Embryonic facial prominence (tissue), 1 donor: ENCODE data around the gene SLC16A2.
"Not testable (repeated sequence)": the region's sequence is repeated elsewhere in the genome, so short reads cannot be mapped to it uniquely, and the experiment has no call there.

Experiments used
- DNase-seq: peaks from one replicate; pipeline ENCODE4 v3.0.0-alpha.2; 2016; ENCODE audit errors: extremely low spot score

SLC16A2 gene

DNA sequence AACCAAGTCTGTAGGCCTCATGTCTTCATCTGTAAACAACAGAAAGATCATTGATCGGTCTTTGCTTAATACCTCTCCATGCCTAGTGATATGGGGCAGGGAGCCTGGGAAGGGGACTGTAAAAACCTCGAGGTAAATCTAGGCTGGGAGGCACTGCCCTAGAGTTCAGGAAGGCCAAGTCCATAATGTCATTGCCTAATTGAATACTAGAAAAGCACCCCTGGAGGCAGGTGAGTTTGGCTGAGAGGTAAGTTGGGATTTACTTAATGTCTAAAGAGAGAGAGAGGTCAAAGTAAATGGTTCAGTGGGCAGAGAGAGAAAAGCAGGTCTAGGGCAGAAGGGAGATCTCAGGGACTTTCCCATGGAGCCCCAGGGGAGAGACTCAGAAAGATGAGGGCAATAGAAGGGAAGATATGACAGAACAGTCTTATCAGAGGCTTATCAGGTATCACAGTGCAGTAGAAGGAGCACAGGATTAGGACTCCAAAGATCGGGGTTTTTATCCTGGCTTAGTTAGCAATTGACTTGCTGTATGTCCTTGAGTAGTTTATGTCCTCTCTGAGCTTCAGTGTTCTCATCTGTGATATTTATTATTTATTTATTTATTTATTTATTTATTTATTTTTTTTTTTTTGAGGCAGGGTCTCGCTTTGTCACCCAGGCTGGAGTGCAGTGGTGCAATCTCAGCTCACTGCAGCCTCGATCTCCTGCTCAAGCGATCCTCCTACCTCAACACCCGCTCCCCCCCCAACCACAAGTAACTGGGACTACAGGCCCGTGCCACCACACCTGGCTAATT, 85.2 kb downstream of the SLC16A2 start:
- DNase-seq: no peak

DNA sequence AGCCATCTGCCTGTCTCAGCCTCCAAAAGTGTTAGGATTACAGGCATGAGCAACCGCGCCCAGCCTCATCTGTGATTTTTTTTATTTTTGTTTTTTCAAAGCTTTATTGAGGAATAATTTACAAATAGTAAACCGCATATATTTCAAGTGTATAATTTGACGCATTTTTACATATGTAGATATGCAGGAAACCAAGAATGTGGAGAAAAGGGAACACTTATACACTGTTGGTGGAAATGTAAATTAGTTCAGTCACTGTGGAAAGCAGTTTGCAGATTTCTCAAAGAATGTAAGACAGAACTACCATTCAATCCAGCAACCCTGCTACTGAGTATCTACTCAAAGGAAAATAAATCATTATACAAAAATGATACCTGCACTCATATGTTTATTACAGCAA, 85.9 kb downstream of the SLC16A2 start:
- no peak for DNase-seq

DNA sequence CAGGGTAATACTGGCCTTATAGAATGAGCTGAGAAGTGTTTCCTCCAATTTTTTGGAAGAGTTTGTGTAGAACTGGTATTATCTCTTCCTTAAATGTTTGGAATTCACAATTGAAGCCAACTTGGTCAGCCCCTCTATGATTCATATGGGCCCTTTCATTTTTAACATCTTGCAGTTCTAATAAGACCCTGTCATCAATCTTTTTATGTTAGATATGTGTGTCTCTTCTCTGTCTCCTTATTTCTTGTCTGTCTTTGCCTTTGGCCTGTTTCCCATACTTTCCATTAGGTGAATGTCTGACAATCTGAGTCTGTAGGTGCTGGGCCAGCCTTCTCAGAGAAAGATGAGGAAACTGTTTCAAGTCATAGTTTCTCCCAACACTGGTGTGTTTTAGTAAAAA, 88.7 kb downstream of the SLC16A2 start:
- DNase-seq: no peak

DNA sequence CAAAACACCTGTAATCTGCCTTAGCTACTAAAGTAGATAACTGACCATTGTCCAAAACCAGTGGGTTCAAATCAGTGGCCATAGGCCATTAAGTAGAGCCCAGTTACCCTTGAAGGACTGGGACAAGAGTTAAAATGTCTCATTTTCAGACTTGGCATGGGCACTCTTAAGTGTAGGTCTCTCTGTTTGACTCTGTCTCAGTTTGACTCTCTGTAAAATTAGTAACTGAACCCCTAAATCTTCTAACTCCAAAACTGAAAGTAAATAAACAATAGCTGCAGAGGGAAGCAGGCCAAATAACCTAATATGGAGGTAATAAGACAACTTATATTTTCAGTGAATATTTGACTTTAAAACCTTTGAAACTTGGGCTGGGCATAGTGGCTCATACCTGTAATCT, 89.1 kb downstream of the SLC16A2 start:
- DNase-seq: no peak

DNA sequence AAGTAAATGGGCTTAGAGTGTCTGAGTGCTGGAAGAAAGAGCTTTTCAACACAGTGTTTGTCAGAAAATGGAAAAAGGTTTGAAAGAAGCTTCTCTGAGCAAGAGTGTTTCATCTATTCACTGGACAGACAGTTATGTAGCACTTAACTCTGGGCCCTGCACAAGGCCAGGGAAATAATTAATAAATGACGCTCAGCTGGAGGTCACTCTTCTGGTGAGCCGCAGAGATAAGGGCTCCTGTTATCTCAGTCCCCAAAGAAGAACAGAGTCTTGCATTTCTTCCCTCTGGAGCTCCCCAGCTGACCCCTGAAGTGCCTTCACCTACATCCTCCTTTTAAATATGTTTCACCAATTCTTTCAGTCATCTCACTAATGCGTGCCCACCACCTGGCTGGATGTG, 90.4 kb downstream of the SLC16A2 start:
- DNase-seq: no peak

DNA sequence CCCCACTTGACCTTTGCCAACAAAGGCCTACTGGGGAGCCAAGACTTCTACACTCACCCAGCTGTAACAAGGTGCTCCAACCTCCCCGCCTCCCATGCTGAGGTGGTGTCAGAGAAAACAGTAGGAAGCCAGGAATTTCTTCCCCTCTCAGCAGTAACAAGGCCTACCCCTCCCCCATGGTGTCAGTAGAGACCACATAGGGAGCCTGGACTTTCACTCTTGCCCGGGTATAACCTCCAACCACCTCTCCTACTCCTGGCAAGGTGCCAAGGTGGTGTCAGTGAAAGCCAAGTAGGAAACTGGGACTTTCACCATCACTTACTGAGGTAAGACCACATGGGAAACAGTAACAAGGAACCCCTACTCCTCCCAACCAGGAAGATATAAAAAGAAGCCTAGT, 93.1 kb downstream of the SLC16A2 start:
- DNase-seq: no peak

DNA sequence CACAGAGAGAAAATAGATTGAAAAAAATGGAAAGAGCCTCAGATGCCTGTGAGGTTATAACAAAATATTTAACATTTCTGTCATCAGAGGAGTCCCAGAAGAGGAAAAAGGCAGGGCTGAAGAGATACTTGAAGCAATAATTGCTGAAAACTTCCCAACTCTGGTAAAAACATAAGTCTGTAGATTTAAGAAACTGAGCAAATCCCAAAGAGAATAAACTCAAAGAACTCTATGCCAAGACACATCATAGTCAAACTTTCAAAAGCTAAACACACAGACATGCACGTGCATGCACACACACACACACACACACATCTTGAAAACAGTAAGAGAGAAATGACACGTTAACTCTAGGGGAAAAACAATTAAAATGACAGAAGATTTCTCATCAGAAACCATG, 94.1 kb downstream of the SLC16A2 start:
- no peak for DNase-seq

DNA sequence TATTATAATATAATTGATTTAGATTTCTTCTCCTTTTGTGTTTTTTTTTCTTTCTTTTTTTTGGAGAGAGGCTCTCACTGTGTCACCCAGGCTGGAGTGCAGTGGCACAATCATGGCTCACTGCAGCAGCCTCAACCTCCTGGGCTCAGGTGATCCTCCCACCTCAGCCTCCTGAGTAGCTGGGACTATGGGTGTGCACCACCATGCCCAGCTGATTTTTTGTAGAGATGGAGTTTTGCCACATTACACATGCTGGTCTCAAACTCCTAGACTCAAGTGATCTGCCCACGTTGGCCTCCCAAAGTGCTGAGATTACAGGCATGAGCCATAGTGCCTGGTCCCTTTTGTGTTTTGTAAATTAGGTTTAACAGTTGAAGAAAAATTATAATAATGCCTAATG, 94.7 kb downstream of the SLC16A2 start:
- DNase-seq: not testable (repeated sequence)

DNA sequence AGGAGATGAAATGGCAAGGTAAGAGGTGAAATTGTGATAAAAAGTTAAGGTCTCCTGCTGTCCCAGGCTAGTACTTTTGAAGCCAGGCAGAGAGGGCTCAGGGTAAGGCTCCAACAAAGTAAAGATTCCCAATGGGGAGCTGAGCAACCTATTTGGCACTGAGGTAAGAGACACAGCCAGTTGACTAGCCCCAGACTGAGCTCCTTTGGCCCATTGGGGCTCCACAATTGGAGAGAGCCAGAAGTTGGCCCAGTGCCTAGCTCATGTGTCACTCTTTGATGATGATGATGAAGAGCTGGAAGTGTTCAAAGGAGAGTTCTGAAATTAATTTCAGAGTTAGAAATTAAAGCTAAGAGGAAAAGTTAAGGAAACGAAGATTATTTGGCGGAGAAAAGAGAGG, 98.6 kb downstream of the SLC16A2 start:
- DNase-seq: no peak

DNA sequence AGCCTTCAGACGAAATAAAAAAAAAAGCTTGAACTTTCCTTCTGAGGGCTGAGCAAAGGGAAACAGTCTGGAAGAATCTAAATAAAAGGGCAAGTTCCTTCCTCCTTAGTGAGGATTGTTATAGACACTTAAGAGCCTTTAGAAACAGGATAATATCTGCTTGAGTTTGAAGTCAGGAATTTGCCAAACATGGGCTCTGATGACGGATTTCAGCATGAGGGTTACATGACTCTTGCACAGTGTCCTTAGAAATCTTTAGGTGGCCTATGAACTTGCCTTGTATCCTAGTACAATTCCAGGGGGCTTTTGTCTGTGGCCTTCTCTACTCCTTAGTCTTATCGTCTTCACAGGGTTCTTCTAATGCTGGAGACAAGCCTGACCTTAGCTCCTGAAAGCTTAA, 99.0 kb downstream of the SLC16A2 start:
- DNase-seq: no peak

DNA sequence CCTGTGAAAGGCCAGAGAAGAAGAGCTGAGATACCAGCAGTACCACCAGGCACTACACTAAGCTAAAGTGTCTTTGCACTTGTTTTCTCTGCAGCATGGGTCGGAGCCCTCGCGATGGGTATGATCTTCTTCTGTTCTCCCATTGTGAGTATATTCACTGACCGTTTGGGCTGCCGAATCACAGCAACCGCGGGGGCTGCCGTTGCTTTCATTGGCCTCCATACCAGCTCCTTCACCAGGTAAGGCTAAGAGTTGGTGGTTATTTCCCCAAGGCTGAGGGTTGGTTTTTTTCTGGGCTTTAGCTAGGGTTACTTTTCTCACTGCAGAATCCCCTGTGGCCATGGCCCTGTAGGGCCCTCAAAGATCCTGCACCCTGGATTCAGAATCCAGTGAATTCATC, 99.6 kb downstream of the SLC16A2 start:
- no peak for DNase-seq

DNA sequence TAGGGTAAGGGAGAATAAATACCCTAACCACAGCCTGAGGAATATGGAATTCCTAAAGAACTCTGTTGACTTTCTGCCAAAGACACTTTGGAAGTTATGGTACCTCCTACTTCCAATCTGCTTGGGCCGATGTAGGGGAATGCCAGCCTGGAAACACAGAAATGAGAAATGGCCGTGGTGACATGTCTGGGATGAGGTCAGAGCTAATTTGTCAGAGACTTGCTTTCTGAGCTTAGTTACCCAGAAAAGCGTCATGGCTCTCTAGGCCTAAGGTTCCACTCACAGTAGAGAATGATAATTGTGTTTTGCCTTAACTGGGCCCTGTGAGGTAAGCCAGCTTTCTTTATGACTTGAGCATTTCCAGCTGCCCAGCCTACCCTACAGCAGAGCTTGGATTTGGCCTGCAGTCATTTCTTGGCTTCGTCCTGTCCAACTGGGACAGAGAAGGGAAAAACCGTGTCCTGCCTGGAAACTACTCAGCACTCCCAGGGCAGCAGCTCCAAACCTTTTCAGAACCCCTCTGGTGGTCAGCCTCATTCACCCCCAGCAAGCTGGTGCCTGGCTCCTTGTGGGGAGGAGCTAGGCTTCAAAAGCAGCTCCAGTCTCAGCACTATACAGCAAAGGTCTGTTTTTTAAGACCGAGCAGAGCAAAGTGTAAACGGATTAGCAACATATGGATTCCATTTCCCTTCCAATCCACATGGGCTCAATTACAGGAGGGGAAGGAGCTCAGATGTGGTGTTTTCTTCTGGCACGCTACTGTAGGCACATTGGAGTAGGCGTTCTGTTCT, 100.9 kb downstream of the SLC16A2 start:
- peak; percentile 47 for DNase-seq

DNA sequence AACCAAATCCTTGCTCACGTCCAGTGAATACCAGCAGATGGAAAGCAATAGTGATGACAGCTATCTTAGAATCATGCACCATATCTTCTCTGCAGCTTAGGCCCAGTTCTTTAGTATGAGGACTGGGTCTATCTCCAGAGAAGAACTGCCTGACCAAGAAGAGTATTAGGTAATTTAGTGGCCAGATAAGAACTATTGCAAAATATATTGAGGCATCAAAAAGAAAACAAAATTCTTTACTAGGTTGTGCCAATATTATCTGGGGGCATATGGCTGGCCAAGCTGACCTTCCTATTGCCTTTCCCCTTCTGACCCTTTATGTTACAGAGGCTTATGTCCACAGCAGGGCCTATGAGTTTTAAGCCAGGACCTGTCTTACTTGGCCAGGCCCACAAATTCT, 101.9 kb downstream of the SLC16A2 start:
- DNase-seq: no peak

DNA sequence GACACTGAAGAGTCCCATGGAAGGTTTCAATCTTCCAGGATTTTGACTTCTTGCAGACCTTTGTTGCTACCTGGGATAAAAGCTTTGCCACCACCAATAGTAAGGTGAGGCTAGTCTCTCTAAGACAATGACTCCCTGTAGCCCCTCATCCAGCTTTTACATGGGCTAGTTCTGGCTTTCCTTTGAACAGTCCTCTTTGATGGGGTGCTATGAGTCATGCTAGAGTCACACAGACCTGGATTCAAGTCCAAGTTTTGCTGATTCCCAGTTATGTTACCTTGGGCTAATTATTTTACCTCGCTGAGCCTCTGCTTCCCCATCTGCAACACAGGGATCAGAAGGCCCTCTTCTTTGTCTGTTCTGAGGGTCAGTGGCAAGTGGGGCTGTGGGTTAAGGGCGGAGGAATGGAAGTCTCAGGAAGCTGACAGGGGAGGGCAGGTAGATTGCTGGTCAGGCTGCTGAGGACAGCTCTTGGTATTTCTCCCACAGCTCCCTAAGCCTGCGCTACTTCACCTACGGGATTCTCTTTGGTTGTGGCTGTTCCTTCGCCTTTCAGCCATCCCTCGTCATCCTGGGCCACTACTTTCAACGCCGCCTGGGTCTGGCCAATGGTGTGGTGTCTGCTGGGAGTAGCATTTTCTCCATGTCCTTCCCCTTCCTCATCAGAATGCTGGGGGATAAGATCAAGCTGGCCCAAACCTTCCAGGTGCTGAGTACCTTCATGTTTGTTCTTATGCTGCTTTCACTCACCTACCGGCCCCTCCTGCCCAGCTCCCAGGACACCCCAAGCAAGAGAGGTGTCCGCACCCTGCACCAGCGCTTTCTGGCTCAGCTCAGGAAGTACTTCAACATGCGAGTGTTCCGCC, 102.8 kb downstream of the SLC16A2 start:
- DNase-seq: no peak

DNA sequence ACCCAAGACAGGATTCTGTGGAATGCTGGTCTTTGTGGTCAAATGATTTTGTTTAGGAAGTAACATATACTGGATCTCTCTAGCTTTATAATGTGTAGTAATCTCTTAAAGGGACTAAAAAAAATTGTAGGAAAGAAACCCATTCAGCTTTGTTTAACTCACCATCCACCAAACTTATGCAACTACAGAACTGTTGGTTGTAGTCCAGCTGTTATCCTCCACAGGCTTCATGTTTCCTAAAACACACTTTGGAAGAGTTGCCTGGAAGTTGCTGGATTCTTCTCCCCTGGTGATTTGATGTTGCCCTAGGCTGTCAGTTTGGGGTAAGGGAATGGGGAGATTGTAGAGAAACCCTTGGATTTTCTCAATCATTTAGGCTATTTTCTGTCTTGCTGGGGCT, 103.8 kb downstream of the SLC16A2 start:
- DNase-seq: no peak

DNA sequence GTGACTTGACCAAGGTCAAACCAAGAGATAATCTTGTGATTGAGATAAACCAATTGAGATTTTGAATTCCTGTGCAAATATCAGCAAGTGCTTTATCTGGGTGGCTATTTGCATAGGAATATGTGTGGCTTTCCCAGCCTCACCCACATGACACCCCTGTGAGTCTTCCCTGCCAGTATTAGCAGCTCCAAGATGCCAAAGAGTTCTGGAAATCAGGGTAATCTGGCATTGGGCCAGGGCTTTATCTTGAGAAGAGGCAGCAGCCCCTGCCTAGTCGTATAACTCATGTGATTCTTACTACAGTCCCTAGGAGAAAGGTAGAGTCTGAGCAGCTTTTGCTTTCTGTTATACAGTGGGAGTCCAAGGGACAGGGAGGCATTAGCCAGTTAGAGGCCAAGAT, 105.5 kb downstream of the SLC16A2 start:
- no peak for DNase-seq

DNA sequence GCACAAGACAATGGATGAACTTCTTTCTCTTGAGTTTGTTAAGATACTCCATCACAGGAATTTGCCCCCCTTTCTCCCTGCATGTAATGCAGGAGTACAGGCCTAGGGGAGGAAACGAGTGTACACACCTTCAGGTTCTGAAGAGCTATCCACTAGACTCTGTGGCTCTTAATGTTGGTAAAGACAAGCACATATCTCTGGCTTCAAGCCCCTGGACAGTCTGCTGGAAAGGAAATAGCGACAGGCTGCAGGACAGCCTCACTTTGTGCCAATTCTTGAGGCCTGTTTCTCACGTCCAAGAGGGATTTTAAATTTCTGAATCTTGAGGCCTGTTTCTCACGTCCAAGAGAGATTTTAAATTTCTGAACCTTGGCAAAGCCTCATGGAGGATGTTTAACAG, 106.1 kb downstream of the SLC16A2 start:
- no peak for DNase-seq

DNA sequence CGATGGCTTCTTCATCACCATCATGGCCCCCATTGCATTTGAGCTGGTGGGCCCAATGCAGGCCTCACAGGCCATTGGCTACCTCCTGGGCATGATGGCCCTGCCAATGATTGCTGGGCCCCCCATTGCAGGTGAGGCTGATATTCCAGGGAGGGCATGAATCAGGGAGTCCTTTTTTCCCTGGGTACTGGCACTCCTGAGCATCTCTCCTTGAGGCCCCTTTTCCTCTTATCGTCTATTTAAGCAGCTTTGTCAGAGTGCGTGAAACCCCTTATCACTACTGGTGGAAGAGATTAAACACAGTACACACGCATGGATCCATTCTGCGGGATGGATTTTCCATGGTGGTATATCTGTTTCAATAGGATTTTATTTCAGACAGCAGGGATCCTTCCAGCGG, 108.0 kb downstream of the SLC16A2 start:
- DNase-seq: no peak

DNA sequence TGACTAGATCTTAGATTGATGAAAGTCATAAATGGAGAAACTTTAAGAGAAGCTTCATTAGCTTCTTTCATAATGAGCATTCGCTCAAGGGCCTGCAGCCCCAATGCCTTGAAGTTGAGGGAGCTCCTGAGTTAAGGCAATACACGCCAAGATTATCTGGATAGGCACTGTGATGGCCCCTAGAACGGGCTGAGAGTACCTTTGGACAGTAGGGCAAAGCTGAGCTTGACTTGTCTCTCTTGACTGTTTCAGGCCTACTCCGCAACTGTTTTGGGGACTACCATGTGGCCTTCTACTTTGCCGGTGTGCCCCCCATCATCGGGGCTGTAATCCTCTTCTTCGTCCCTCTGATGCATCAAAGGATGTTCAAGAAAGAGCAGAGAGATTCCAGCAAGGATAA, 109.8 kb downstream of the SLC16A2 start:
- no peak for DNase-seq

DNA sequence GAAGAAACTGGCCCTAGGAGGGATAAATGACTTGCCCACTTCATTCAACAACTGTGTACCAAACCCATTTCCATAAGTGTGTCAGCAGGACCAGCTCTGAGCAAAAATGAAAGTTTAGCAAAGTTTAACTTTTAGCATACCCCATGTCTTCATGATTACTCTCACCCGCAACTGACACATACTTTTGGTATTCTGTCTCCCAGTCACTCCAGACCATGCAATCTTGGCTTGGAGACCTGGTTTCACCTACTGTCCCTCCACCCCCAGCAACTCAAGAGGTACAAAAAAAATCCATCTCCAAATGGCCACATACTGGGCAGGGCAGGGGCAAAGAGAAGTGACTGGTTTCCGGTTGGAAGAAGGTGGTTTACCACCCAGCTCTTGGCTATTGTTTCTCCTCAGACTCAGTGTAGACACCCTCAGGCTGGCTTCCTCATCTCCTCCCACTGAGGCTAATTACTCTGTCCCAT, 113.3 kb downstream of the SLC16A2 start:
- no peak for DNase-seq

DNA sequence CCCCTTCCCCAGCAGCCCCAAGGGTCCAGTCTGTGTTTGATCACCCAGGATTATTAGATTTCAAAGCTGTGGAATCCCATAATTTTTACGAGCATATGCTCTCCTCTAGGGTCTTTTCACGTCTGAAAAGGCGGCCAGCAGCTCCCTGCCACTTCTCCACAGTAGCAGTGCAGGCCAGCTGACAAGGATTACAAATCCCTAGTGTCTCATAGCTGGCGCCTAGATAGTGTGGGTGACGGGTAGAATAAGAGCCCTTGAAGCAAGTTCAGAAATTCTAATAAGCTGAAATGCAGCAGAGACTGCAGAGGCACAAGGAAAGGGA, 113.8 kb downstream of the SLC16A2 start:
- DNase-seq: no peak

DNA sequence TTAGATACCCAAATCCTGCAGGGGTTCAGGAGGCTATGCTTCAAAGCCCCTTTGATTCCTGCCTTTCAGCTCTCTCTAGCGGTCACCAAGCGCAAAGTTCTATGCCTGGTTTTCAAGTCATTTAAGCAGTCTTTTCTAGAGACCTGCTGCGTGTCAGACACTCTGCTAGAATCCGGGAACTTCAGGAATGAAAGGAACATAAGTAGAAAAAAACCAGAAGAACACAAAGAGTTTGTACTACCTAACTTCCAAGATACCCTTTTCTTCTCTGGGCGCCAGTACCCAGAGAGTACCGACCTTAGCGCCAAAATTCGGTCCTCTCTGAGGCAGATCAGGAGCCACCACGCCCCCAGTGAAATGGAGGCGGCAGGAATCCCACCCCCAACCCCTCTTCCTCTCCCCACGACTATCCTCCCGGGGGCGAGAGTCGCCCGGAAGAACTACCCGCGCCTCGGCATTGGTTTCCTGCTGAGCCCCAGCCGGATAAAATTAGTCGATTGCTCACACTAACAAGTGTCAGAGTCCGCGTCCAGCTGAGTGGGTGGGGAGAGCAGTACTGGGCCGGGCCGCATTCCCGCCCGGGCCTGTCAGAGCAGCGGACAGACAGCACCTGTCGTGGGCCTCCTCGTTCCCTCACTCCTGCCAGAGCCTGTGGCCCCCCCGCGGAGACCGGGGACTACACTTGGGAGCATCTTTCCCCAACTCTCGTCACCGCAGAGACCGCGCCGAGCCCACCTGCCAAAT, 114.3 kb downstream of the SLC16A2 start:
- DNase-seq: peak; percentile 39
